ENCODE measurements around the gene CAMKMT.

The CAMKMT gene

GRCh38 chr2:44768438-44769236 lies 406.9 kb downstream of the CAMKMT start:
- no peak for TF ChIP-seq CTCF (IDR thresholded peaks at IDR 0.05; ENCODE audit: low read depth, low read length)
- H3K4me3 ChIP-seq (ENCODE audit: low read depth, low read length) = no peak overlapping the region
- DNase-seq (ENCODE audit: low read depth, low spot score) = no peak
- in situ Hi-C loops (cut with HindIII; ENCODE audit: low sequenced_read_pairs) = no loop called here

- no peak overlapping the region for H3K4me3 ChIP-seq (ENCODE audit: low read depth, low read length)
- DNase-seq (ENCODE audit: low read depth, low spot score) = no peak
- in situ Hi-C loops (cut with HindIII; ENCODE audit: low sequenced_read_pairs) = no loop called here
- no peak for TF ChIP-seq CTCF (IDR thresholded peaks at IDR 0.05; ENCODE audit: low read depth, low read length)
These were observed 407.7 kb downstream of the CAMKMT start for GRCh38 chr2:44769349-44770011.

- in situ Hi-C loops (cut with HindIII; ENCODE audit: low sequenced_read_pairs) = no loop called here
- no peak overlapping the region for H3K4me3 ChIP-seq (ENCODE audit: low read depth, low read length)
- TF ChIP-seq CTCF (IDR thresholded peaks at IDR 0.05; ENCODE audit: low read depth, low read length) = no peak
- DNase-seq (ENCODE audit: low read depth, low spot score) = no peak
These were observed 408.8 kb downstream of the CAMKMT start for GRCh38 chr2:44770221-44771195.

GRCh38 chr2:44771522-44771921 lies 409.8 kb downstream of the CAMKMT start:
- no peak for TF ChIP-seq CTCF (IDR thresholded peaks at IDR 0.05; ENCODE audit: low read depth, low read length)
- DNase-seq (ENCODE audit: low read depth, low spot score) = no peak
- no peak overlapping the region for H3K4me3 ChIP-seq (ENCODE audit: low read depth, low read length)
- in situ Hi-C loops (cut with HindIII; ENCODE audit: low sequenced_read_pairs) = no loop called here

GRCh38 chr2:44772131-44772530 lies 410.4 kb downstream of the CAMKMT start:
- no peak for DNase-seq (ENCODE audit: low read depth, low spot score)

More at GRCh38 chr2:44772131-44772530, 410.4 kb downstream of the CAMKMT start:
- no peak for TF ChIP-seq CTCF (IDR thresholded peaks at IDR 0.05; ENCODE audit: low read depth, low read length)
- in situ Hi-C loops (cut with HindIII; ENCODE audit: low sequenced_read_pairs) = no loop called here
- no peak overlapping the region for H3K4me3 ChIP-seq (ENCODE audit: low read depth, low read length)

All from astrocyte of the spinal cord (primary cell).